ENCODE results near the gene RPF1.
"Not testable (repeated sequence)": the region's sequence is repeated elsewhere in the genome, so short reads cannot be mapped to it uniquely, and the experiment has no call there.

Gene RPF1

GRCh38 chr1:84492726-84493125 is 13.7 kb downstream of the RPF1 start:
- no peak for DNase-seq

DNA sequence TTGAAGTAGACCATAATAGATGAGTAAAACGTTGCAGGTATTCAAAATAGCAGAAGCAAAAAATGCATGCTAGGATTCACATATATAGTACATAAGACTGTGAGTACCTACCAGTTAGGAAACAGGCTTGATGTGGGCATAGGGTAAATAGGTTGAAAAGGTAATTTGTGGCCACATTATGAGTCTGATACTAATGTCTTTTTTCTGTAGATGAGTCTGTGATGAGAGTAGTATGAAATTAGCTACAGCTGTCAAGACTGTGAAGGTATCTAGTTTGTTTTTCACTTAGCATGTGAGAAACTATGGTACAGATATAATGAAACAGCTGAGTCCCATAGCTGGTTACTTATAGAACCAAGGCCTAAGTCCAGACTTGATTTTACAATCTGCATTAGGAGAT is 14.7 kb downstream of the RPF1 start:
- no peak for DNase-seq

- no peak for DNase-seq
Observed at GRCh38 chr1:84496498-84496897, 17.4 kb downstream of the RPF1 start.

GRCh38 chr1:84497631-84498275 is 18.7 kb downstream of the RPF1 start:
- no peak for DNase-seq

GRCh38 chr1:84502927-84503326 is 23.9 kb downstream of the RPF1 start:
- DNase-seq, result no peak

DNA sequence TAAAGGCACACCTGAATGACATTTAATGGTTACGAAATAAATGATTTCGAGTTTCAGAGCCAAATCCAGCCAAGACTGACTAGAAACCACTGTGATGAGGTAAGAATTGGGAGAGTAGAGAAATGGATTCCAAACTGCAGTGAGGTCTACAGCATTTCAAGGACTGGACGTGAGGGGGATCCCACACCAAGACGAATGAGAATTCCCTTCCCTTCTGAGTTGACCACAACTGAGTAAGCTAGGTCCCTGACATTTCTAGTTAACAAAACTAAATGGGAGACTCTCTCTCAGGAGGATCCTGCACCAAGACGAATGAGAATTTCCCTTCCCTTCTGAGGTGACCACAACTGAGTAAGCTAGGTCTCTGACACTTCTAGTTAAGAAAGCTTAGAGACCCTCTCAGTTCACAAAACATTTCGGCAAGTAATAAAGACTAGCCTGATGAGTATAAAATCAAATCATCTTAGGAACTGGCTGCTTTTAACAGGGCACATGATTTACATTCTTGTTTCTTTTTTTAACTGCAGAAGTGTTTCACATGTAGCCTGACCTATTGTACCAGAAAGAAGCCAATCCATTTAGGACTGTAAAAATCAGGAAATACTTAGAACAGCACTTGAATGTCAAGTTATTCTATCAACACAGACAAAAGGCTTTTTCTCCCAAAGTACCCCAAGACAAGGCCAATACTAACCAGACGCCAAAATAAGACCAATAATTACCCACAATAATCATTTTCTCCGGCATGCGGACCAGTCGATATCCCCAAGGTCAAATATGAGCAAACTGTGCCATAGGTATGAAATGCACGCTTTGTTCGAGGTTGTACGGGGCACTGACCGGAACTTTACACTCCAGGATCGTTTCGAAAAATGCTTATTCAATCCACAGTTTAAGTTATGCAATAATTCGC is 25.8 kb downstream of the RPF1 start:
- DNase-seq, result no peak

- peak in 4 of 14 donors; percentile 31 to 66 (median 55) for DNase-seq
Observed at GRCh38 chr1:84505493-84506001, 26.5 kb downstream of the RPF1 start.

DNA sequence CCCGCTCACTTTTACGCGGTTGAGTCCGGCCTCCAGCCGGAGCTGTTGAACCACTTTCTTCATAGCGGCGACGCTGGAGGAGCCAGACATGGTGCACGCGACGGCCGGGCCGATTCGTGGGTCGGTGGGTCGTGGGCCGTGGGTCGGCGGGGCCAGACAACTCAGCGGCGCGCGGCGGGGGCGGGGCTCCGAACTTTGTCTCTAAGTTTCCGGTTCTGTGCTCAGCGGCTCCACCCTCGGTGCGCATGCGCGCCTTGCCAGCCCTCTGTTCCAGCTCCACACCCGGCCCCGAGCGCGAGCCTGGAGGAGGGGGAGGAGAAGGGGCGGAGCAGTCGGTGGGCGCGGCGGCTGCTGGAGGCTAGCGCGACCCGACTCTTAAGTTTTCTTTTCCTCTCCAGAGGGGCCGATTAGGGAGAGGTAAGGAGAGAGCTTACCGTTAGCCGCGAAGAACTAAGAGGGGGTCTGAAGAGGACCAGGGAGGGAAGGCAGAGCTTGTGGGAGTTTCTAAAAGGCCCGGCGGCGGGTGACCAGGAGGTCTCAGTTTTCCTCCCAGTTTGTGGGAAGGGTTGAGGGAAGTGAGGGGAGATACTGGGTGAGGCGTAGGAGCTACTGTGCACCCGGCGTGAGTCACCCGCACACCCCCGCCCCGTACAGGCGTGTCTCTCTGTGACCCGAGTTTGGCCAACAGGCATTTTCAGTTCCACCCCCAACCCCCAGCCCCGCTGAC is 27.1 kb downstream of the RPF1 start, which contains the start of the genes GNG5 and SPATA1:
TSS of gene GNG5 (minus strand) at position 580 of the 727 bp plus-strand sequence. CDS start at position 90, 490 bp downstream.
TSS of gene SPATA1 (plus strand) at position 385 of the 727 bp plus-strand sequence. CDS start 9,974 bp downstream, outside the sequence.
- DNase-seq, result peak; percentile 71 to 95 (median 90)

- DNase-seq, result peak in 1 of 14 donors; percentile 20
Observed at GRCh38 chr1:84506729-84507453, 27.8 kb downstream of the RPF1 start.

GRCh38 chr1:84507887-84508286 is 28.8 kb downstream of the RPF1 start:
- DNase-seq, result not testable (repeated sequence)

DNA sequence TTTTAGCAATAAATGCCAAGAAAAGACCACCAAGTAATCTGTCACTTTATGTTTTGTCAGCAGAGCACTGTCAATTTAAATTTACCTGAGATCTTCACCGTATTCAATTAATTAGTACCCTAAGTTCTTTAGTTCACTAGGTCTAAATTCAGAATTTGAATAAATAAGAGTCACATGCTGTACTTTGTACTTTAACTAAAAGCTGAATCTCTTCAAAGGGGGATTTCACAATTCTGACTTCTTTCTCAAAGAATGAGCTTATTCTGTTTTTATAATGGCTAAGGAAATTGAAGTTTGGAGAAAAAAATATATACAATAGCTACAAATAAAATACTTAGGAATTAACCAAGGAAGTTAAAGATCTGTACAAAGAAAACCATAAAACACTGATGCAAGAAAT is 29.4 kb downstream of the RPF1 start:
- no peak for DNase-seq

DNA sequence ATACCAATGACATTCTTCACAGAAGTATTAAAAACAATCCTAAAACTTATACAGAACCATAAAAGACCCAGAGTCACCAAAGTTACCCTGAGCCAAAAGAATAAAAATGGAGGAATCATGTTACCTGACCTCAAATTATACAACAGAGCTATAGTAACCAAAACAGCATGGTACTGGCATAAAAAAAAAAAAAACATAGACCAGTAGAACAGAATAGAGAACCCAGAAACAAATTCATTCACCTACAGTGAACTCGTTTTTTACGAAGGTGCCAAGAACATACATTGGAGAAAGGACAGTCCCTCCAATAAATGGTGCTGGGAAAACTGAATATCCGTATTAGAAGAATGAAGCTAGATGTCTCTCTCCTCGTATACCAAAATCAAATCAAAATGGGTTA is 30.0 kb downstream of the RPF1 start:
- DNase-seq, result no peak

GRCh38 chr1:84510165-84510564 is 31.1 kb downstream of the RPF1 start:
- no peak for DNase-seq

DNA sequence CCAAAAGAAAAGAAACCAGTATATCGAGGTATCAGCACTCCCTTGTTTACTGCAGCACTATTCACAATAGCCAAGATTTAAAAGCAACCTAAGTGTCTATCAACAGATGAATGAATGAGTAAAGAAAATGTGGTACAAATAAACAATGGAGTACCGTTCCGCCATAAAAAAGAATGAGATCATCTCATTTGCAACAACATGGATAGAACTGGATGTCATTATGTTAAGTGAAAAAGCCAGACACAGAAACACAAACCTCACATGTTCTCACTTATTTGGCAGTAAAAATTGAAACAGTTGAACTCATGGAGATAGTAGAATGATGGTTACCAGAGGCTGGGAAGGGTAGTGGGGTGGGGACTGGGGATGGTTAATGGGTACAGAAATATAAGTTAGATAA is 31.6 kb downstream of the RPF1 start:
- DNase-seq, result no peak

- DNase-seq, result no peak
Observed at GRCh38 chr1:84524590-84524989, 45.5 kb downstream of the RPF1 start.

DNA sequence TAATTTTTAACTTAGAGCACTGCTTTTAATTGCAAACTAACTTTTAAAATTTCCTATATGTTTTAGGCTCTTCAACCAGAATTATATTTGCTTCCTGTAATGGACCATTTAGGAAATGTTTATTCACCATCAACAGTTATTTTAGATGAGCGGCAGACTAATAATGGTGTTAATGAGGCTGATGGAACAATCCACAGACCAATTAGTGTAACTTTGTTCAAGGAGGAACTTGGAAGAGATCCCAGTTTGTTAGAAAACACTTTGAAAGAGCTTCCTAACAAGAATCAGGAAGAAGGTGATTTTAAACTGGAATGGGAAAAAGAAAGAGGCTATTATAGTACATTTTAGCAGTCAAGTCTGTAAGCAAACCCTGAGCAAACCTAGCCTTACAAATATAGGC is 46.7 kb downstream of the RPF1 start:
- no peak for DNase-seq

DNA sequence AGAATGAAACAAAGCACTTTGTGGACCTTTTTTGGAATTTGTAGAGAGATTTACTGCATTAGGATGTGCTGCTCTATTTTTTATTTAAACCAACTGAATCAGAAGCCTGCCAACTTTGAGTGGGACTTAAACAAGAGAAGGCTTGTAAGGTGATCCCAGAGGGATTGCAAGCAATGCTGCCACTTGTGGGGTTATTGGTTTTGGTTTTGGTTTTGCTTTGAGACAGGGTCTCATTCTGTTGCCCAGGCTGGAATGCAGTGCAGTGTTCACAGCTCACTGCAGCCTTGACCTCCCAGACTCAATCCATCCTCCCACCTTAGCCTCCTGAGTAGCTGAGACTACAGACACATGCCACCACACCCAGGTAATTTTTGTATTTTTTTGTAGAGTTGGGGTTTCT is 59.5 kb downstream of the RPF1 start:
- no peak for DNase-seq

GRCh38 chr1:84539972-84540371 is 60.9 kb downstream of the RPF1 start:
- DNase-seq, result no peak

- no peak for DNase-seq
Observed at GRCh38 chr1:84540759-84541158, 61.7 kb downstream of the RPF1 start.

DNA sequence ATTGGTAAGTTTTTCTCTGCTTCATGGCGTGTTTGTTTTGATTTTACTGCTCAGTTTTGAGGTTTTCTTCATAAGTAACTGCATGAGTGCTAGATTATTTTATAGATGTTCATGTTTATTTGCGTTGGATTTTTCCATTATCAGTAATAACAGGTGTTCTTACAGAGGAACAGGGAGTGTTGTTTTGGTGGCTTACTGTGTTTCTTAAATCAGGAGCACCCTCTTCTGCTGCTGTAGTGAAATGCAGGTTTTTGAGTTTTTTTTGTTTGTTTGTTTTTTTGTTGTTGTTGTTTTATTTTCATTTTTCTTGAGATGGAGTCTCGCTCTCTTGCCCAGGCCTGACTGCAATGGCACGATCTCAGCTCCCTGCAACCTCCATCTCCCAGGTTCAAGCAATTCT is 62.6 kb downstream of the RPF1 start:
- no peak for DNase-seq
